NCI-H1694 (cell line): ENCODE results near the gene PROSER3.

Experiments
- DNase-seq: peaks from one replicate; lab custom pipeline; 2025; lab: John Stamatoyannopoulos, UW

Gene PROSER3

DNA sequence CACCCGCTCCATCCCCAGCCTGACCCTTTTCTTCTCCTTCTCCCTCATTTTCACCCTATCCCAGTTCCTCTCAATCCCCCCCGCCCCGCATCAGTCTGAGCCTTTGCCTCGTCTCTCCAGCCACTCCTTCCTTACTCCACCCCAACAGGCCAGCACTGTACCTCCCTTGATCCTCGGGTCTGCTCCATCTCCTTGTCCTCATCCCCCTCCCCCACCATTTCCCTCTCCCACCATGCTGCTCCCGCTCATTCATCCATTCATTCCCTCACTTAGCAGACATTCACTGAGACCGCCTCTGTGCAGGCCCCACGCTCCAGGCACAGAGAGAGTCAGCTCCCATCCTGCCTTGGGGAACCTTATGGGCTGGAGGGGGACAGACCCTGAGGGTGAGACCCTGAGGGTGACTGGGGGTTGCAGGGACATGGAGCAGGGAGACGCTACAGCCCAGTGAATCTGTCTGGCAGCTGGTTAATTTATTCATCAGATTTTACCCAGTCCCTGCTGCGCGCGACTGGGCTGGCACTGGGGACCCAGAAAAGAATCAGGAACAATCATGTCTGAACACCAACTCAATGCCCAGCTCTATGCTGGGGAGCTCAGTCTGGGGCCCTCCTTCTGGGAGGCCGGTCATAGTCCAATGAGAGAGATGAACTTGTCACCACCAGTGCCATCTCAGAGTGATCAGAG lies 18.3 kb downstream of the PROSER3 start:
- peak; percentile 15 for DNase-seq

DNA sequence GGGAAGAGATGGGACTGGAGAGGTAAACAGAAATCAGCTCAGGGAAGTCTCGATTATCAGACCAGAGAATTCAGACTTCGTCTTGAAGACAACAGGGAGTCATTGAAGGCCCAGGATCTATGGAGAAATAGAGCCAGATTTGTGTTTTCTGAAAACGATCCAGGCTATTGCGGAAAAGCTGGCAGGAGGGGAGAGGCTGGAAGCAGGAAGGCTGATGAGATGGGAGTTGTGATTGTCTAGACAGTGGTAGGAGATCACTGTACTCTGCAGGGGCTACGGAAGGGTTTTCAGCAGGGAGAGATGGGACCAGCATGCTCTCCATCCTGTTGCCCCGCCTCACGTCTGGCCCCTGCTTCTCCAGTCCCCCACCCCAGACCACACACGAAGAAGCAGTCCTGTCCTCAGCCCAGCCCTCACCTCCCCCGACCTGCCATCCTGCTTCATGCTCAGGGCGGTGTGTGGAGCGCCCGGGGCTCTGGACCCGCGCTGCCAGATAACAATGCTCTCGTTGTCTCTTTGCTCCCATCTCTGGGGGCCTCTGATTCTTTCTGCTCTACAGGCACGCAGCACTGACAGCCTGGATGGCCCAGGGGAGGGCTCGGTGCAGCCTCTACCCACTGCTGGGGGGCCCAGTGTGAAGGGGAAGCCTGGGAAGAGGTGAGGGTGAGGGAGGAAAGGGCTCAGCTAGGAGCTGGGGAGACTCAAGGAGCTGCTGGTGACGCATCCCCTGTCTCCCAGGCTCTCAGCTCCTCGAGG lies 19.3 kb downstream of the PROSER3 start:
- DNase-seq, result no peak

DNA sequence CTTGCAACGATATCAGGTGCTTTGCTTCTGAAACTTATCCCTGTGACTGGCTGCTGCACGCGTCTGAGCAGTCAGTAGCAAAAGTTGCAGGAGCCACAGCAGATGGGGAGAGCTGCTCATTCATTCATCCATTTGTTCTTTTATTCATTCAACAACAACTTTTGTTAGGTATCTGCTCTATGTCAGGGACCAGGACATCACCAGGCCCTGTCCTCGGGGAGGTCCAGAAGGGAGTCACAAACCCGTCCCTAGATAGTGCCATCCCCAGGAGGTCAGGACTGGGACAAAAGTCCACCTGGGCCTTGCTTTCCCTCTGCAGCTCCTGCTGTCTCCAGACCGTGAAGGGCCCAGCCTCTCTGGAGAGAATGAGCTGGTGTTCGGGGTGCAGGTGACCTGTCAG lies 20.0 kb downstream of the PROSER3 start:
- no peak for DNase-seq

DNA sequence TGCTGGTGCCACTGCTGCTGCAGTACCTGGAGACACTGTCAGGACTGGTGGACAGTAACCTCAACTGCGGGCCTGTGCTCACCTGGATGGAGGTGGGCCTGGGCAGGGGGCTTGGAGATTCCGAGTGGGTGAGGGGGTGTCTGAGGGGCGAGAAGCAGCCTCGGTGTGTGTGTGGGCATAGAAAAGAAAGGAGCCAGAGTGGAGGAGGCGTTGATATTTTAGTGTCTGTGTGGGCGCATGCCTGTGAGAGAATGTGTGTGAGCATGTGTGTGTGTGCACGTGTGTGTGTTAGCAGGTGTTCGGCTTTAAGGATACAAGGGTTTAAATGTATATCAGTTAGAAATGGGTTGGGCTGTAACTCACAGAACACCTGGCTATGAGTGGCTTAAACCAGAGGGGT lies 21.1 kb downstream of the PROSER3 start:
- no peak for DNase-seq

DNA sequence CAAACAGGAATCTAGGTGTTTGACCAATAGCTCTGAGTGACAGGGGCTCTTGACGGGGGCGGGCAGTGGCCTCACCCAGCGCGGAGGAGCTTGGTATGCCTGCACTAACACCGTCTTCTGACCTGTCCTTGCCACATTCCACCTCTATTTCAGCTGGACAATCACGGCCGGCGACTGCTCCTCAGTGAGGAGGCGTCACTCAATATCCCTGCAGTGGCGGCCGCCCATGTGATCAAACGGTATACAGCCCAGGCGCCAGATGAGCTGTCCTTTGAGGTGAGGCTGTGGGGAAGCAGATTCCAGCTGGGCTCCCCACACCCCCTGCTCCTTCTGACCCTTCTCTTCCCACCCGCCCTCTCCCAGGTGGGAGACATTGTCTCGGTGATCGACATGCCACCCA lies 22.1 kb downstream of the PROSER3 start:
- no peak for DNase-seq

DNA sequence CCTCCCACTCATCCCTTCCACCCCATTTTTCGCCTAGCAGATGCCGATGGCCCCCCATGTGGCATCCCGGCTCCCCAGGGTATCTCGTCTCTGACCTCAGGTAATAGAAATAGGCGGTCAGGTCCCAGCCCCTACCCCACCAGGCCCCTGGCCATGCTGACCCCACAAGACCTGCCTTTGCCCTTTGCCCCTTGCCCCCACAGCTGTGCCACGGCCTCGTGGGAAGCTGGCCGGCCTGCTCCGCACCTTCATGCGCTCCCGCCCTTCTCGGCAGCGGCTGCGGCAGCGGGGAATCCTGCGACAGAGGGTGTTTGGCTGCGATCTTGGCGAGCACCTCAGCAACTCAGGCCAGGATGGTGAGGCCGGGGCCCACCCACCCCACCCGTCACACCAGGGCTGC lies 22.7 kb downstream of the PROSER3 start:
- no peak for DNase-seq

DNA sequence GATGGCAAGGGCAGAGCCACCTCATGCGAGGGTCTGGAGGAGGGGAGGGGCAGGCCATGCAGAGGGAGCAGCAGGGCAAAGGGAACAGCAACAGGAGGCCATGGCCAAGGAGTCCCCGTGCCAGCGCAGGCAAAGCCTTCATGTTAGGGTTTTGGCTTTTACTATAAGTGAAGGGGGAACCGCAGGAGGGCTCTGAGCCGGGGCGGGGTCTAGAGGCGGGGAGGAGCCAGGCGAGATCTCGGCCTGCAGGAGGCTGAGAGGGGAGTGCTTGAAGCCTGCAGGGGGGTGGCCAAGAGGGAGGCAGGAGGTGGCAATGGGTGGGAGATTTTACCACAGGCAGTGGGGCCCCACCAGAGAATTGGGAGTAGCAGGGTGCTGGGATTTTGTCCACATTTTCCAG lies 23.7 kb downstream of the PROSER3 start:
- no peak for DNase-seq

DNA sequence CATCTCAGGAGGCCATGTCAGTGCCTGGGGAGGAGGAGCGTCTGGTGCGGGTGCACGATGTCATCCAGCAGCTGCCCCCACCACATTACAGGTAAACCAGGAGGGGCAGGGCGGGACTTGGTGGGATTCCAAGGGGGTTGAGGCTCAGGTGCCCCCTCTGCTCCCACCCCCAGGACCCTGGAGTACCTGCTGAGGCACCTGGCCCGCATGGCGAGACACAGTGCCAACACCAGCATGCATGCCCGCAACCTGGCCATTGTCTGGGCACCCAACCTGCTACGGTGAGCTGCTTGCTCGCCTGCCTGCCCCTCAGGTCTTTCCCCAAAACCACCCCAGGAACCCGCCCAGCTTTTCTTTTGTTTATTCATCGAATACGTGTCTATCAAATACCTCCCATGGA lies 24.6 kb downstream of the PROSER3 start:
- DNase-seq, result no peak

DNA sequence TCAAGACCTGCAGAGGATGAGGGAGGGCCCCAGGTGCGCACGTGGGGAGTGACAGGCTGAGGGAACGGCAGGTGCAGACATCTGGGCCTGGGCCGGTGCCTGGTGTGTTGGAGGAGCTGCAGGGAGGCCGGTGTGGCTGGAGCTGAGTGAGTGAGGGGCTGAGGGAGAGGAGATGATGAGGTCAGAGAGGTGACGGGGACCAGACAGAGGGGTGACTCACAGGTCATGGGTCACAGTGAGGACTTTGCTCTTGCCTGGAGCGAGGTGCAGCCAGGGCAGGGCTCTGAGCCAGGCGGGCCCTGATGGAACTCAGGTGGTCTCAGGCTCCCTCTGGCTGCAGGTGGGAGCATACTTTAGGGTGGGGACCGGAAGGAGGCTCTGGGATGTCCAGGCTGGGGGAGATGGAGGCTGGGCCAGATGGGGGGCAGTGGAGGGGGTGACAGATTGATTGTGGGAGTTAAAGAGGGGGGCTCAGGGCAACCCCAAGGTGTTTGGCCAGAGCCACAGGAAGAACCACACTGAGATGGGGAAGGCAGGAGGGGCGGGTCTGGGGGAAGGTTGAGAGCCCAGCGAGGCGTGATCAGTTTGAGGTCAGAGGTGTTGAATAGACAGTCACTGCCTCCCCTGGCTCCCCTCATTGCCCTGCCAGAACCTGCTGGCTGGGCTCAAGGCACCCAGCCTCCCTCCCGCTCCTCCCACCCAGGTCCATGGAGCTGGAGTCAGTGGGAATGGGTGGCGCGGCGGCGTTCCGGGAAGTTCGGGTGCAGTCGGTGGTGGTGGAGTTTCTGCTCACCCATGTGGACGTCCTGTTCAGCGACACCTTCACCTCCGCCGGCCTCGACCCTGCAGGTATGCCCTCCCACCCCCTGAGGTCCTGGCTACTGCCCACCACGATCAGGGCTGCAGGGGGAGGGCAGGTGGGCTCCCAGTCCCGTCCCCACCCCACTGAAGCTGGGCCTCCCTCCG lies 25.8 kb downstream of the PROSER3 start:
- DNase-seq, result no peak

DNA sequence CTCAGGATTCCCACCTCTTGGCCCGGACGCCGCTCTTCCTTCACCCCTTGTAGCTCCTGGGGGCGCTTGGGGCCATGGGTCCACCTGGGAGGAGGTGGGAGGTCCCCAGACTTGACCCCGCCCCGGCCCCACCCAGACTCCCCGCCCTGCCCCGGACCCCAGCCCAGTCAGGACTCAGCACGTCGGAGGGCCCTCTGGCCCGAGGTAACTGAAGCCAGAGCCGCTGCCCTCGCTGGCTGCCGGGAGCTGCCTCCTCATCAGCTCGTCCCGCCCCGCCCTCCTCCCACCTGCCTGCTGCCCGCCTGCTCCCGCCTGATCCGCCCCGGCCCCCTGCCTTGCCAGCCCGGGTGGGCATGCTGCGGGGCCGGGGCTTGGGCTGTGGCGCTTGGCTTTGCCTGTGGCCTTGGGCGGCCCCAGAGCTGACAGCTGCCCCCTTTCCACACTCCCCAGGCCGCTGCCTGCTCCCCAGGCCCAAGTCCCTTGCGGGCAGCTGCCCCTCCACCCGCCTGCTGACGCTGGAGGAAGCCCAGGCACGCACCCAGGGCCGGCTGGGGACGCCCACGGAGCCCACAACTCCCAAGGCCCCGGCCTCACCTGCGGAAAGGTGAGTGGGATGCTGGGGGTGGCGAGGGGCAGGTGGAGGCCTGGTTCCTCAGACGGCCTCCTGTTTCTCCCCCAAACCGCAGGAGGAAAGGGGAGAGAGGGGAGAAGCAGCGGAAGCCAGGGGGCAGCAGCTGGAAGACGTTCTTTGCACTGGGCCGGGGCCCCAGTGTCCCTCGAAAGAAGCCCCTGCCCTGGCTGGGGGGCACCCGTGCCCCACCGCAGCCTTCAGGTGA lies 26.7 kb downstream of the PROSER3 start:
- DNase-seq, result no peak

DNA sequence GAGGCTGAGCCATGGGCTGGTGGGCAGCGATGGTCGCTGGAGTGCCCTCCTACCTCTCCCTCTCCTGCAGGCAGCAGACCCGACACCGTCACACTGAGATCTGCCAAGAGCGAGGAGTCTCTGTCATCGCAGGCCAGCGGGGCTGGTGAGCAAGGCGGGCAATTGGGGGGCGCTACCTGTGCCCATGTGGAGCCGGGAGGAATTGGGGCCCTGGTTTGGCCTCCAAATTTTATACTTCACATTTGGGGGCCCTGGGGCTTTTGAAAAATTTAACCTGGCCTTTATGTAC lies 27.3 kb downstream of the PROSER3 start:
- no peak for DNase-seq

DNA sequence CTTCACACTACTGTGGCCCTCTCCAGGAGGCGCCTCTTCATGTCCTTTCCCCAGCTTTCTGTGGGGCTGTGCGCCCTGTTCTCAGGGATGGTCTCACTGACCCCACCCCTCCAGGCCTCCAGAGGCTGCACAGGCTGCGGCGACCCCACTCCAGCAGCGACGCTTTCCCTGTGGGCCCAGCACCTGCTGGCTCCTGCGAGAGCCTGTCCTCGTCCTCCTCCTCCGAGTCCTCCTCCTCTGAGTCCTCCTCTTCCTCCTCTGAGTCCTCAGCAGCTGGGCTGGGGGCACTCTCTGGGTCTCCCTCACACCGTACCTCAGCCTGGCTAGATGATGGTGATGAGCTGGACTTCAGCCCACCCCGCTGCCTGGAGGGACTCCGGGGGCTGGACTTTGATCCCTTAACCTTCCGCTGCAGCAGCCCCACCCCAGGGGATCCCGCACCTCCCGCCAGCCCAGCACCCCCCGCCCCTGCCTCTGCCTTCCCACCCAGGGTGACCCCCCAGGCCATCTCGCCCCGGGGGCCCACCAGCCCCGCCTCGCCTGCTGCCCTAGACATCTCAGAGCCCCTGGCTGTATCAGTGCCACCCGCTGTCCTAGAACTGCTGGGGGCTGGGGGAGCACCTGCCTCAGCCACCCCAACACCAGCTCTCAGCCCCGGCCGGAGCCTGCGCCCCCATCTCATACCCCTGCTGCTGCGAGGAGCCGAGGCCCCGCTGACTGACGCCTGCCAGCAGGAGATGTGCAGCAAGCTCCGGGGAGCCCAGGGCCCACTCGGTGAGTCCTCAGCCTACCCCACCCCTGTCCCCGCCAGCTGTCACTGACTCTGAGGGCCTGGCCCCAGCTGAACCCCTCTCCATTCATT lies 28.6 kb downstream of the PROSER3 start:
- no peak for DNase-seq

DNA sequence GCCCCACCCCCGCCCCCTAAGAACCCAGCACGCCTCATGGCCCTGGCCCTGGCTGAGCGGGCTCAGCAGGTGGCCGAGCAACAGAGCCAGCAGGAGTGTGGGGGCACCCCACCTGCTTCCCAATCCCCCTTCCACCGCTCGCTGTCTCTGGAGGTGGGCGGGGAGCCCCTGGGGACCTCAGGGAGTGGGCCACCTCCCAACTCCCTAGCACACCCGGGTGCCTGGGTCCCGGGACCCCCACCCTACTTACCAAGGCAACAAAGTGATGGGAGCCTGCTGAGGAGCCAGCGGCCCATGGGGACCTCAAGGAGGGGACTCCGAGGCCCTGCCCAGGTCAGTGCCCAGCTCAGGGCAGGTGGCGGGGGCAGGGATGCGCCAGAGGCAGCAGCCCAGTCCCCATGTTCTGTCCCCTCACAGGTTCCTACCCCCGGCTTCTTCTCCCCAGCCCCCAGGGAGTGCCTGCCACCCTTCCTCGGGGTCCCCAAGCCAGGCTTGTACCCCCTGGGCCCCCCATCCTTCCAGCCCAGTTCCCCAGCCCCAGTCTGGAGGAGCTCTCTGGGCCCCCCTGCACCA lies 29.3 kb downstream of the PROSER3 start:
- DNase-seq, result no peak

DNA sequence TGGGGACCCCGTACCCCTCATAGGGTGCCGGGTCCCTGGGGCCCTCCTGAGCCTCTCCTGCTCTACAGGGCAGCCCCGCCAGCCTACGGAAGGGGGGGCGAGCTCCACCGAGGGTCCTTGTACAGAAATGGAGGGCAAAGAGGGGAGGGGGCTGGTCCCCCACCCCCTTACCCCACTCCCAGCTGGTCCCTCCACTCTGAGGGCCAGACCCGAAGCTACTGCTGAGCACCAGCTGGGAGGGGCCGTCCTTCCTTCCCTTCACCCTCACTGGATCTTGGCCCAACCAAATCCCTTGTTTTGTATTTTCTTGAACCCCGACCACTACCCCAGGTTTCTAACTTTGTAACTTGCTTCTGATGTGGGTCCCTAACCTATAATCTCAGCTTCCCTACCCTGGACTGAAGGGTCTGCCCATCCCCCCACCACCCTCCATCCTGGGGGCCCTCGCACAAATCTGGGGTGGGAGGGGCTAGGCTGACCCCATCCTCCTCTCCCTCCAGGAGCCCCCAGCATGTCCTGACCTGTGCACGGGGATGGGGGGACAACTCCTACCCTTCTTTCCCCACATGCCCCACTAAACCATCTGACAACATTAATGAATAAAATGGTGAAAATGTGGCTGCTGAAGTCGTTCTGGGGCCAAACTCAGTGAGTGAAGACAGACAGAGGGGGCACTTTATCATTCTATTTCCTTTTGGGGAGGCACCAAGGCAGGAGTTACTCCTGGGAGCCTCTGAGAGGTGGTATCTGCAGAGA lies 30.4 kb downstream of the PROSER3 start:
- no peak for DNase-seq

DNA sequence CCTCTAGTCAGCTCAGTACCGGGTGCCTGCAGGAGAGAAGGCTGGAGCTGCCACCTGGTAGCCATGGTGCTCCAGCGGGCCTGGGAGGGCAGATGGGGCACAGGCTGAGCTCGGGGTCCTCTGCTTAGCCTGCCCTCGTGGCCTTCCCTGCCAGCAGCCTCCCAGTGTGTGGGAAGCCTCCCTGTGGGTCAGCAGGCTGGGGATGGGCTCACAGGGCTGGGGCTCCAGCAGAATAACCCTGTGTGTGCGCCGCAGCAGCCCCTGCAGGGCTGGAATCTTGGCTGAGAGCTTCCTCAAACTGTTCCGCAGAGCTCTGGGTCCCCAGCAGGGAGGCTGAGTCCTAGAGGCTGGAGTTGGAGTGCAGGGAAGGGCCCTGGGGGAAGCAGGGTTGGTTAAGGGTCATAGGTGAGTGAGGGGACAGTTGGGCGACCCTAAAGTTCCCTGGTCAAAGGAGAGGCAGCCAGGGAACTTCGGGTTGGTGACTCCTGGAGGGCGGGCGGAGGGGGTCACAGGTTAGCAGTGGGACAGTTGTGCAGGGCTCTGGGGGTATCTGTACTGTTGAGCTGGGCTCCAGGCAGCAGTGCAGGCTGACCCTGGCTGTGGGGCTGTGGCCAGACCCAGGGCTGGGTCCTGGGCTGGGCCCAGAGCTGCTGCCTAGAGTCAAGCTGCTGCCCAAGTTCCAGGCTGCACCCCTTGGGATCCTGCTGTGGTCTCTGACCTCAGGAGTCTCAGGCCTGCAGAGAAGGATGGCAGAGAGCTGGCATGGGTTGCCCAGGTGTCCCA lies 31.4 kb downstream of the PROSER3 start:
- DNase-seq, result no peak

DNA sequence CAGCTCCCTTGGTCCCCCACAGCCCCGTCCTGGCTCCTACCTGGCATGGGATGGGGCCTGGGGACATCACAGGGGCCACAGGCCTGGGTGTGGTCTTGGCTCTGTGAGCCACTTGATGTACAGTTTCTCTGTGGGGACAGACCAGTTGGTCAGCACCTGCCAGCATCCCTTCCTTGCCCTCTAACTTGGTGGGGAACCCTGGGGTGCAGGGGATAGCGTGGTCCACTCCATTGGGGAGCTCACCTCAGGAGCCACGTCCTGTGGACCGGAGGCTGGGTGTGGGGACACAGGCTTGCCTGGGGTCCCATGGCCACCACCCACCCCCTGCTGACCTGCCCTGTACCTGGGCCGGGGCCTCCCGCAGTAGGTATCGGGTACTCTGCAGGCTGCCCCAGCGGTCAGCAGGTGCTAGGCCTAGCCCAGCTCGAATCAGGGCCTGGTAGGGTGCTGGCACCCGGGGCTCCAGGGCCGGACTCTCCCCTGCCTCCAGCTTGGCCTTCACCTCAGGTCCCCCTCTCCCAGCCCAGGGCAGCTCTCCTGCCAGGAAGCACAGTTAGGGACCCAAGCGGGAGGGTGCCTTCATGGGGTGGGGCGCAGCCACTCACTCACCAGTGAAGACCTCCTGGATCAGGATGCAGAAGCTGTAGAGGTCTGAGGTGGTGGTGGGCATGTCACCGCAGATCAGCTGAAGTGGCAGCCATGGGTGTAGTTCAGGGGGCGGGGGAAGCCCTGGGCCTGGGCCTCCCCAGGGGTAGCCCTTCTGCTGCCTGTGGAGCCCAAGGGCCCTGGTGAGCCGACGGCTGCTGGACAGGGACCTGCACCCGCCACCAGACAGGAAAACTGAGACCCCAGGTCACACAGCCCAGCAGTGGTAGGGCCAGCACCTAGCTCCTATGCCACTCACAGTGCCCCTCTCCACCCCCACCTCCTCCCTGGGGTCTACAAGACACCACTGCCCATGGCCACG lies 32.3 kb downstream of the PROSER3 start:
- DNase-seq, result no peak

DNA sequence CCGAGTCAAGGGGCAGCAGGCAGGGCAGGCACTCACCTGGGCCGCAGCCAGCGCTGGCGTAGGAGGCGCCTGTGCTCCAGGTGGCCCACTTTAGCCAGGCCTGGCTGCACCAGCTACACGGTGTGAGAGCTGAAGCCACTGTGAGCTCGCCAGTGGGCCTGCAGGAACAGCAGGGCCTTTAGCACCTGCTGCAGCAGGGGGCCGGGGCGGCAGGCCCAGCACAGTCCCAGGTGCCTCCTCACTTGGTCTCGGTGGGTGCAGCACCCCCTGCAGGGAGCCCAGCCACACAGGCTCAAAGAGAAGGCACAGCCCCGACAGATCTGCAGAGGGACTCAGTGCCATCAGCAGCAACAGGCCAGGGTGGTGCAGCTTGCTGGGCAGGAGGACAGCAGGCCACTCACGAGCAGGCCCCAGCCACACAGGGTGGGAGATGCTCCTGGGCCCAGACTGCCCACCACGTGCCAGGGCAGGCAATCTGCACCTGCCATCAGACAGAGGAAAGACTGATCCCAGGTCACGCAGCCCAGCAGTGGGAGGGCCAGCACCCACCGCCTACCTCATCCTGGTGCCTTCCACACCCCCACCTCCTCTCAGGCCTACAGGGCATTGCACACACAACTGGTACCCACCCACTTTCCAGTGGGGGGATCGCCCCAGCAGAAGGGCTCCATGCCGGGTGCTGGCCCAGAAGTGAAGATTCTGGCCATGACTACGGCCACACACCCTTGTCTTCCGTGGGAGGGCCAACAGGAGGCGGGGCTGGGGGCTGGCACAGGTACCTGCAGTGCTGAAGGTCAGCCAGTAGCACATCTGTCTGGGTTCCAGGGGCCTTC lies 33.2 kb downstream of the PROSER3 start:
- DNase-seq, result no peak
